Testis (tissue), 3 donors: ENCODE measurements around the gene CARD9. TPM values are rescaled to one million over a fixed set of nuclear protein-coding genes. Genes with fewer than 3 reads are reported as not detected.

ENCODE experiments used
- DNase-seq: peaks from one replicate; pipeline ENCODE4 v3.0.0-alpha.2; 2019
- H3K27ac ChIP-seq, 2 donors: fragments of 200-600 bp; sonication (generic); one replicate each; pipeline ENCODE4 v1.5.1; 2019
- H3K27me3 ChIP-seq: fragments of 200-600 bp; sonication (generic); one replicate; pipeline ENCODE4 v1.5.1; 2019
- H3K36me3 ChIP-seq: fragments of 200-600 bp; sonication (generic); one replicate; pipeline ENCODE4 v1.5.1; 2017; ENCODE audit warnings: low read depth; ENCODE audit errors: missing control alignments
- H3K4me1 ChIP-seq: fragments of 200-600 bp; sonication (generic); one replicate; pipeline ENCODE4 v1.5.1; 2019
- H3K4me3 ChIP-seq, 2 donors: fragments of 200-600 bp; sonication (generic); one replicate each; pipeline ENCODE4 v1.5.1; 2017 to 2019
- H3K9me3 ChIP-seq: fragments of 200-600 bp; sonication (generic); one replicate; pipeline ENCODE4 v1.5.1; 2017
- CTCF ChIP-seq, 3 experiments: fragments of 450-650 bp in 2 of 3; fragments of 200-600 bp in 1 of 3; sonication (generic) in 1 of 3; IDR thresholded peaks; one replicate each; pipeline ENCODE4 v1.5.1; 2016 to 2019; ENCODE audit warnings: antibody characterized with exemption in 3 of 3, mild to moderate bottlenecking in 2 of 3, moderate library complexity in 1 of 3
- POLR2A ChIP-seq: fragments of 450-650 bp; IDR thresholded peaks from one replicate; pipeline ENCODE4 v1.6.1; 2017; ENCODE audit warnings: antibody characterized with exemption, mild to moderate bottlenecking, moderate library complexity
- WGBS, 2 donors: methylation state at CpG; one replicate each; pipeline ENCODE4 v1.1.5; 2018; 5-methylcytosine and 5-hydroxymethylcytosine counted together
- intact Hi-C: fragments of 100-400 bp; cut with DNase I; formaldehyde crosslinking; loops from one replicate; pipeline ENCODE4 v1.15.1; 2023; ENCODE audit warnings: low total_unique reads
- polyA plus RNA-seq: library from polyadenylated mRNA; stranded (reverse); fragments of 350-450 nt; fragmentation: Illumina TruSeq; extraction: RNeasy Lipid Tissue Mini Kit (QIAGEN cat#74804); gene quantifications from one replicate; pipeline ENCODE4 v1.2.3, GENCODE V29; 2014; ENCODE audit warnings: low read depth, low replicate concordance; ENCODE audit not compliant: insufficient read depth
- total RNA-seq, 2 donors: library from RNA; depleted of rRNA; stranded (reverse); fragments of >200 nt; gene quantifications; one replicate each; pipeline ENCODE4 v1.2.3, GENCODE V29; 2016

Gene CARD9
- total and polyA plus RNA-seq, 3 donors from 2014 or later, result 1.8 to 3.7 (median 3.5) TPM

- TF ChIP-seq POLR2A, result no peak
- no peak for TF ChIP-seq CTCF (IDR thresholded peaks at IDR 0.05)
- intact Hi-C loops, result no loop called here
- H3K4me3 ChIP-seq, result no peak overlapping the region
- no peak for DNase-seq
- H3K9me3 ChIP-seq, result no peaks in the 10 kb centered on the region
- no peaks in the 10 kb centered on the region for H3K36me3 ChIP-seq
- H3K27me3 ChIP-seq, result no peaks in the 10 kb centered on the region
- peak overlapping the region in 1 of 2 donors; percentile 74 for H3K27ac ChIP-seq
- 67 to 72% methylated on average over 11 to 24 of the region's 24 CpGs for WGBS, 2 donors
- H3K4me1 ChIP-seq, result peaks cover 60% of the 10 kb centered on the region
These were observed 29.6 kb downstream of the CARD9 start for GRCh38 chr9:136343884-136344269.

- TF ChIP-seq POLR2A (no peak), CTCF (IDR thresholded peaks at IDR 0.05) (no peak)
- peaks cover 60% of the 10 kb centered on the region for H3K4me1 ChIP-seq
- WGBS, 2 donors, result 70 to 83% methylated on average over 9 to 23 of the region's 23 CpGs
- intact Hi-C loops, result no loop called here
- no peak overlapping the region for H3K4me3 ChIP-seq
- peak; percentile 76 for DNase-seq
- H3K36me3 ChIP-seq, result no peaks in the 10 kb centered on the region
- H3K9me3 ChIP-seq, result no peaks in the 10 kb centered on the region
- H3K27me3 ChIP-seq, result no peaks in the 10 kb centered on the region
- peak overlapping the region; percentile 63 to 74 for H3K27ac ChIP-seq
These were observed 30.2 kb downstream of the CARD9 start for GRCh38 chr9:136343121-136343883.

- DNase-seq, result peak; percentile 93
- Histone ChIP-seq H3K27me3 (no peaks in the 10 kb centered on the region), H3K27ac (peak overlapping the region; percentile 65 to 74), H3K4me1 (peaks cover 60% of the 10 kb centered on the region), H3K9me3 (no peaks in the 10 kb centered on the region), H3K4me3 (peak overlapping the region; percentile 36 to 58), H3K36me3 (no peaks in the 10 kb centered on the region)
- WGBS, 2 donors, result 31 to 36% methylated on average over 19 to 57 of the region's 60 CpGs
- intact Hi-C loops, result no loop called here
- TF ChIP-seq POLR2A (no peak), CTCF (IDR thresholded peaks at IDR 0.05) (no peak)
These were observed 31.0 kb downstream of the CARD9 start for GRCh38 chr9:136342181-136343120.

GRCh38 chr9:136341769-136342168 is 31.7 kb downstream of the CARD9 start:
- Histone ChIP-seq H3K4me1 (peaks cover 60% of the 10 kb centered on the region), H3K27ac (peak overlapping the region; percentile 65 to 74), H3K4me3 (no peak overlapping the region), H3K9me3 (no peaks in the 10 kb centered on the region), H3K27me3 (no peaks in the 10 kb centered on the region), H3K36me3 (no peaks in the 10 kb centered on the region)
- DNase-seq, result no peak
- intact Hi-C loops, result no loop called here
- WGBS, 2 donors, result 70 to 77% methylated on average over 5 to 10 of the region's 10 CpGs
- TF ChIP-seq POLR2A (no peak), CTCF (IDR thresholded peaks at IDR 0.05) (no peak)
